PC-9 (cell line): ENCODE results near the gene PTPRT. TPM values are rescaled to one million over a fixed set of nuclear protein-coding genes. Genes with fewer than 3 reads are reported as not detected.
A peak's percentile ranks its signal among the peaks of the same experiment; 100 is the strongest.

Experiments used
- BruUV-seq: library from RNA; stranded (reverse); fragments of 400-500 nt; replicated peaks from 2 replicates; lab custom pipeline; 2021; lab: Mats Ljungman, UMichigan
- CTCF ChIA-PET: fragments of 300-600 bp; sonication (Branson Sonifier 250); formaldehyde crosslinking; loops from one replicate; lab custom pipeline; 2022; ENCODE audit warnings: antibody characterized with exemption; lab: Charles Lee
- POLR2A ChIA-PET: fragments of 300-600 bp; sonication (Branson Sonifier 250); formaldehyde crosslinking; loops from one replicate; lab custom pipeline; 2022; ENCODE audit warnings: antibody characterized with exemption; ENCODE audit not compliant: unreplicated experiment; lab: Charles Lee
- DNase-seq, 2 experiments: peaks; one replicate each; pipeline versions ENCODE4 v3.0.0 to v3.0.0-alpha.2; 2015 to 2022; ENCODE audit warnings: mixed read lengths in 1 of 2
- H2AFZ ChIP-seq: fragments of 200-600 bp; sonication (generic); 2 replicates; pipeline ENCODE4 v1.8.1; 2017; ENCODE audit warnings: antibody characterized with exemption
- H3F3A ChIP-seq: fragments of 200-600 bp; sonication (generic); 2 replicates; pipeline ENCODE4 v1.8.1; 2017; ENCODE audit warnings: antibody characterized with exemption, mild to moderate bottlenecking, low read depth; ENCODE audit not compliant: insufficient read depth
- H3K27ac ChIP-seq: fragments of 200-600 bp; sonication (generic); 2 replicates; pipeline ENCODE4 v1.6.1; 2016; ENCODE audit warnings: mixed run types
- H3K27me3 ChIP-seq: fragments of 200-600 bp; sonication (generic); 2 replicates; pipeline ENCODE4 v1.6.1; 2016; ENCODE audit warnings: low read depth, mixed run types; ENCODE audit not compliant: insufficient read depth
- H3K36me3 ChIP-seq: fragments of 200-600 bp; sonication (generic); 2 replicates; pipeline ENCODE4 v1.6.1; 2016; ENCODE audit warnings: low read depth, mixed run types
- H3K4me1 ChIP-seq: fragments of 200-600 bp; sonication (generic); replicated peaks from 2 replicates; pipeline ENCODE4 v1.6.1; 2016; ENCODE audit warnings: mixed run types; ENCODE audit not compliant: insufficient read depth
- H3K4me2 ChIP-seq: fragments of 200-600 bp; sonication (generic); 2 replicates; pipeline ENCODE4 v1.6.1; 2017; ENCODE audit warnings: mixed run types
- H3K4me3 ChIP-seq: fragments of 200-600 bp; sonication (generic); 2 replicates; pipeline ENCODE4 v1.6.1; 2016; ENCODE audit warnings: mixed run types
- H3K79me2 ChIP-seq: fragments of 200-600 bp; sonication (generic); 2 replicates; pipeline ENCODE4 v1.6.1; 2017; ENCODE audit warnings: low read depth, mixed run types
- H3K9me2 ChIP-seq: fragments of 200-600 bp; sonication (generic); 2 replicates; pipeline ENCODE4 v1.8.1; 2017; ENCODE audit warnings: mild to moderate bottlenecking; ENCODE audit not compliant: insufficient read depth
- H3K9me3 ChIP-seq: fragments of 200-600 bp; sonication (generic); 2 replicates; pipeline ENCODE4 v1.8.1; 2016; ENCODE audit warnings: low read depth; ENCODE audit not compliant: insufficient read depth
- H4K20me1 ChIP-seq: fragments of 200-600 bp; sonication (generic); 2 replicates; pipeline ENCODE4 v1.8.1; 2017; ENCODE audit not compliant: insufficient read depth
- EZH2 ChIP-seq: fragments of 200-600 bp; sonication (generic); IDR thresholded peaks from 2 replicates; pipeline ENCODE4 v1.8.0; 2017; ENCODE audit warnings: antibody characterized with exemption, low read depth
- intact Hi-C: fragments of 100-400 bp; cut with micrococcal nuclease; formaldehyde crosslinking; loops from one replicate; pipeline ENCODE4 v1.10.0; 2022; ENCODE audit not compliant: unreplicated experiment
- total RNA-seq: library from RNA; stranded (reverse); gene quantifications from 2 replicates; pipeline ENCODE4 v1.2.3, GENCODE V29; 2021
- TF ChIP-seq, protein P1 (sequence below): fragments of 200-600 bp; sonication (generic); conservative IDR thresholded peaks from 2 replicates; pipeline ENCODE4 v1.6.1; 2017; ENCODE audit warnings: mixed run types, antibody characterized with exemption, mild to moderate bottlenecking, moderate library complexity

PTPRT gene
- total RNA-seq, 1 experiment from 2014 or later, result not detected

DNA sequence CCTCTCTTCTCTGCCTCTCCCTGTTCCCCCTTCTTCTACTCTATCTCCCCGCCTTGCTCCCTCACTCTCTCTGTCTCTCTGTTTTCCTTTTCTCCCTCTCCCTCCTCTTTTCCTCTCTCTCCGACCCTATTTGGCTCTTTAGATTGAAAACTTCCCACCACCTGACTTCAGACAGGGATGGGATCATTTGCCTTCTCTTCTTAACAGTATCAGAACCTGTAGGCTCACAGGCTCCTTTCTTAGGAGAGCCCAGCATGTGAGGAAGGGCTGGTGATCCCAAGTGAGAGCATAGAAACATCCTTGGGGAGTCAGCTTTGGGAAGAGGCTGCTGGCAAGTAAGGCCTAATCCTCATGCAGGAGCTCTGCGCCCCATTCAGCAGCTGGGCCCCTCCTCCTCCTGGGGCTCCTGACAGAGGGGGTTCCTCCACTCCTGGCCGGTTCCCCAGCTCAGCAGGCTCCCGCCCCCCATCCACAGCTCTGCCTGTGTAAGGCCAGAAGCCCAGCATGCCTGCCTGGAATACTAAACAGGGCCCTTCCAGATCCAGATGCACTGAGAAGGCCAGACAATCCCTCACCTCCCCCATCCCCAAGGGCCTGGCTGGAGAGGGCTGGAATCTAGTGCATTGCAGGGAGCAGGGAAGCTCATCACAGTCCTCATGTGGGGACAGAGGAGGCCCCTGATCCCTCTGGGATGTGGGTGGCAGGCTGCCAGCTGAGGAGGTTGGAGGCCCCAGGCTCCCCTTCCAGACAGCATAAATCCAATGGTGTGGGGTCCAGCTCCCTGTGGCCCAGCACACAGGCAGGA lies 93.4 kb downstream of the PTPRT start:
- intact Hi-C loops, result no loop called here
- ChIA-PET CTCF (no interaction called here), POLR2A (no interaction called here)

GRCh38 chr20:43095034-43095433 lies 94.7 kb downstream of the PTPRT start:
- Histone ChIP-seq H3K9me2 (no peaks in the 10 kb centered on the region), H4K20me1 (no peaks in the 10 kb centered on the region), H2AFZ (no peak overlapping the region), H3F3A (no peaks in the 10 kb centered on the region), H3K4me2 (no peak overlapping the region), H3K4me3 (no peak overlapping the region), H3K36me3 (no peaks in the 10 kb centered on the region), H3K27ac (no peak overlapping the region), H3K79me2 (no peaks in the 10 kb centered on the region), H3K4me1 (no peaks in the 10 kb centered on the region), H3K27me3 (peaks cover 60% of the 10 kb centered on the region), H3K9me3 (no peaks in the 10 kb centered on the region)
- ChIA-PET CTCF (no interaction called here), POLR2A (no interaction called here)
- BruUV-seq, result no TSS peak
- no peak for TF ChIP-seq EZH2
- TF ChIP-seq, protein P1, sequence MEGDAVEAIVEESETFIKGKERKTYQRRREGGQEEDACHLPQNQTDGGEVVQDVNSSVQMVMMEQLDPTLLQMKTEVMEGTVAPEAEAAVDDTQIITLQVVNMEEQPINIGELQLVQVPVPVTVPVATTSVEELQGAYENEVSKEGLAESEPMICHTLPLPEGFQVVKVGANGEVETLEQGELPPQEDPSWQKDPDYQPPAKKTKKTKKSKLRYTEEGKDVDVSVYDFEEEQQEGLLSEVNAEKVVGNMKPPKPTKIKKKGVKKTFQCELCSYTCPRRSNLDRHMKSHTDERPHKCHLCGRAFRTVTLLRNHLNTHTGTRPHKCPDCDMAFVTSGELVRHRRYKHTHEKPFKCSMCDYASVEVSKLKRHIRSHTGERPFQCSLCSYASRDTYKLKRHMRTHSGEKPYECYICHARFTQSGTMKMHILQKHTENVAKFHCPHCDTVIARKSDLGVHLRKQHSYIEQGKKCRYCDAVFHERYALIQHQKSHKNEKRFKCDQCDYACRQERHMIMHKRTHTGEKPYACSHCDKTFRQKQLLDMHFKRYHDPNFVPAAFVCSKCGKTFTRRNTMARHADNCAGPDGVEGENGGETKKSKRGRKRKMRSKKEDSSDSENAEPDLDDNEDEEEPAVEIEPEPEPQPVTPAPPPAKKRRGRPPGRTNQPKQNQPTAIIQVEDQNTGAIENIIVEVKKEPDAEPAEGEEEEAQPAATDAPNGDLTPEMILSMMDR, result no peak
- intact Hi-C loops, result no loop called here
- peak in 1 of 2 experiments; percentile 25 for DNase-seq

More for the DNA sequence above, 93.4 kb downstream of the PTPRT start:
- H3K36me3 ChIP-seq, result no peaks in the 10 kb centered on the region
- H3K9me3 ChIP-seq, result no peaks in the 10 kb centered on the region
- H3K27me3 ChIP-seq, result peaks cover 66% of the 10 kb centered on the region
- H4K20me1 ChIP-seq, result no peaks in the 10 kb centered on the region
- no peaks in the 10 kb centered on the region for H3F3A ChIP-seq
- H3K4me1 ChIP-seq, result no peaks in the 10 kb centered on the region
- H3K79me2 ChIP-seq, result no peaks in the 10 kb centered on the region
- no peak overlapping the region for H3K27ac ChIP-seq
- TF ChIP-seq EZH2, result no peak
- TF ChIP-seq, protein P1, result no peak
- H3K9me2 ChIP-seq, result no peaks in the 10 kb centered on the region
- peak in 1 of 2 experiments; percentile 30 for DNase-seq
- H3K4me2 ChIP-seq, result no peak overlapping the region
- H3K4me3 ChIP-seq, result no peak overlapping the region
- H2AFZ ChIP-seq, result no peak overlapping the region
- no TSS peak for BruUV-seq

DNA sequence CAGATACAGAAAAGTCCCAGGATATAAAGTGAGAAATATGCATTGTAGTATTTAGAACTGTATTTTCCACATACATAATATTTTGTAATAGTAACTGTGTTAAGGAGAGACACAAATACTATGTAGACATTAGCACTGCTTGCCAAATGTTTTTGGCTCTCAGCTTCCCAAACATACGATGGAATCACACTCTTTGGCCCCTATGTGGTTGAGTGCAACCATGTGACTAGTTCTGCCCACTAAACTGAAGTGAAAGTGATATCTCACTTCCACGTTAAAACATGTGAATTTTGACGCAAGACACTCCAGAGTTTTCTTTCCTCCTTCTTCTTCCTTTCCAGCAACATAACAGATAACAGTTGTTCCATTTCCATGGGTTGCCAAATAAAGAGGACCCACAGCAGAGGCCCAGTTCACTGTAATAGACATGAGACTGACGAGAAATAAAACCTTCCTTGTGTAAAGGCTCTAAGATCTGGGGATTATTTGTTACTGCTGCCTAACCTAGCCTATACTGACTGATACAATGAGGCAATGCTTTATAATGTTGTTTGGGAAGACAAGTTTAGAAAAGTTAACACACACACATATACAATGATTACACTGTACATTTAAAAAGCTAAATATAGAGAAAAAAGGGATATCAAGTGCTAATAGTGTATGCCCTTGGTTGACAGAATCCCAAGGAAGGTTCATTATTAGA lies 97.2 kb downstream of the PTPRT start:
- Histone ChIP-seq H3K4me1 (no peaks in the 10 kb centered on the region), H4K20me1 (no peaks in the 10 kb centered on the region), H3K36me3 (no peaks in the 10 kb centered on the region), H3K27me3 (peaks cover 47% of the 10 kb centered on the region), H3K9me2 (no peaks in the 10 kb centered on the region), H3K9me3 (no peaks in the 10 kb centered on the region), H3K79me2 (no peaks in the 10 kb centered on the region), H3K4me2 (no peak overlapping the region), H3K4me3 (no peak overlapping the region), H3F3A (no peaks in the 10 kb centered on the region), H2AFZ (no peak overlapping the region), H3K27ac (no peak overlapping the region)
- POLR2A ChIA-PET, result no interaction called here
- no TSS peak for BruUV-seq
- TF ChIP-seq EZH2, result no peak
- TF ChIP-seq, protein P1, result no peak
- peak in 1 of 2 experiments; percentile 17 for DNase-seq
- intact Hi-C loops, result no loop called here
- CTCF ChIA-PET, result no interaction called here
